ENCODE measurements around the gene EPN1.
"Not testable (repeated sequence)": the region's sequence is repeated elsewhere in the genome, so short reads cannot be mapped to it uniquely, and the experiment has no call there.

EPN1 gene

GRCh38 chr19:55720214-55720746 is 45.3 kb downstream of the EPN1 start:
- DNase-seq (ENCODE audit: low read depth): no peak

- no peak for DNase-seq (ENCODE audit: low read depth)
These were observed 45.8 kb downstream of the EPN1 start for GRCh38 chr19:55720801-55721200.

GRCh38 chr19:55723491-55723890 is 48.5 kb downstream of the EPN1 start:
- no peak for DNase-seq (ENCODE audit: low read depth)

- not testable (repeated sequence) for DNase-seq (ENCODE audit: low read depth)
These were observed 55.4 kb downstream of the EPN1 start for GRCh38 chr19:55730378-55730777.

- no peak for DNase-seq (ENCODE audit: low read depth)
These were observed 63.3 kb downstream of the EPN1 start, which contains the start of gene NLRP9 for GRCh38 chr19:55738302-55738701. TSS of gene NLRP9 (minus strand) at chr19:55738402. CDS start at chr19:55738374, 28 bp downstream.

- no peak for DNase-seq (ENCODE audit: low read depth)
These were observed 75.7 kb downstream of the EPN1 start for GRCh38 chr19:55750715-55751114.

- no peak for DNase-seq (ENCODE audit: low read depth)
These were observed 78.4 kb downstream of the EPN1 start for GRCh38 chr19:55753401-55753800.

- DNase-seq (ENCODE audit: low read depth): not testable (repeated sequence)
These were observed 81.8 kb downstream of the EPN1 start for GRCh38 chr19:55756808-55757207.

- not testable (repeated sequence) for DNase-seq (ENCODE audit: low read depth)
These were observed 83.8 kb downstream of the EPN1 start, which contains the start of gene RFPL4A for GRCh38 chr19:55758797-55759196. TSS of gene RFPL4A (plus strand) at chr19:55759097. CDS start at chr19:55761801, 2,704 bp downstream.
